Posterior cingulate gyrus (tissue), 11 donors: ENCODE data around the gene MAD1L1.
A peak's percentile ranks its signal among the peaks of the same experiment; 100 is the strongest.
"Not testable (repeated sequence)": the region's sequence is repeated elsewhere in the genome, so short reads cannot be mapped to it uniquely, and the experiment has no call there.

Experiments
- DNase-seq, 10 donors: peaks; one replicate each; pipeline versions ENCODE4 v3.0.0 to v3.0.0-alpha.2; 2020 to 2021; ENCODE audit warnings: mixed read lengths in 3 of 10
- intact Hi-C: fragments of 100-400 bp; cut with DNase I; formaldehyde crosslinking; loops from one replicate; pipeline ENCODE4 v1.15.1; 2023

The MAD1L1 gene

GRCh38 chr7:2004841-2005725 is 227.7 kb downstream of the MAD1L1 start:
- intact Hi-C loops, result no loop called here
- DNase-seq, result peak in 7 of 10 donors; percentile 1 to 74 (median 19)

DNA sequence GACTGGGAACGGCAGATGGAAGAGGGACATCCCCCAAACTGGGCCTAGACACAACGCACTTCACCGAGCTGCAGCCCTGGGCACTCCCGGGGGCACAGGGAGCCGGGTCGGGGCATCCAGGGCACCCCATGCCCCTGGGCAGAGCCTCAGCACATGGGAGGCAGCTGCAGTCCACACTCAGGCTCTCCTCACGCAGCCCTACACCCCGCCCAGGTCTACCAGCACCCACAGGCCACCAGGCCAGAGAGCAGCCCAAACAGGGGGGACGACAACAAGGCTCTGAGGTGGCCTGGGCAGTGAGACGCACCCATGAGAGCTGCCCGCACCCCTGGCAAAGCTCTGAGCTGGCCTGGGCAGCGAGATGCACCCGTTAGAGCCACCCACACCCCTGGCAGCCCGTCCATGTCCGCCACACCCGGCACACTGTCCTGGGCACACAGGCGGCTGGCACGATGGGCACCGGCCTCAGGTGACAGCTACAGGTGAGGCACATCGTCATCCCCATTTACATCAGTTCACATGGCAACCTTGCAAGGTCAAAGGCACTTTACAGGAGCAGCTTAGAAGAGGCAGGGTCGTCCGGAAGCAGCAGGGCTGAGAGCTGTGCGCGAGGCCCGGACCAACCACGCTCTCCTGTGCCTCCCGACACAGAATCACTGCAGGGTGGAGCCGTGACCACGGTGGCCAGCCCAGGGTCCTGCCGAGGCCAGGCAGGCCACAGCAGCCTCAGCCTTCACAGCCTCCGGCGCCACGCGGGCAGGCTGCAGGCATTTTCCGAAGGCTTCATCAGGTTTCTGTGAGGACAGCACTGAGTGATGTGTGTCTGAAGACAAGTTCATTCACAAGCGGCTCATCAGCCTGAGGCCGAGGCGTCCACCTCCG is 228.6 kb downstream of the MAD1L1 start:
- DNase-seq, result peak in 8 of 10 donors; percentile 3 to 79 (median 13)
- intact Hi-C loops, result no loop called here

DNA sequence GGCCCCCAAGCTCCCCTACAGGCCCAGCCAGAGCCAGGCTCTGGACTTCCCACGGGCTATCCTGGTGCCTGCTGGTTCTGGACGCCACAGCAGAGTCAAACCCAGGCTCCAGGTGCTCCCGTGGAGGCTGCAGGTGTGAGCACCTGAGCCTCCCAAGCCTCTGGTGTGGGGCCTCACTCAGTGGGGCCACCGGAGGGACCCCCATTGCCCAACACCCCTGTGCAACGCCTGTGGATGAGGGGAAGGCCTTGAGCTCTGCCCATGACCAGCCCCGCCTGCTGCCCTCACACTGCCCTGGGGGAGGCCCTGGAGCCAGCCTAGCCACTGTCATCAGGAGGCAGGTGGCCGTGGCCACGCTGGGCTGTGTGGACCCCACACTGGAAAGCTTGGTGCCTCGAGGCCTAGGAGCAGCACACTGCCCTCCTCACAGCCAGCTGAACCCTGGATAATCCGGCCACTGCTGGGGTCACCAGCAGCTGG is 229.3 kb downstream of the MAD1L1 start:
- intact Hi-C loops, result no loop called here
- DNase-seq, result peak in 4 of 10 donors; percentile 4 to 68 (median 43)

GRCh38 chr7:2002561-2003450 is 229.9 kb downstream of the MAD1L1 start:
- peak in 4 of 10 donors; percentile 2 to 64 (median 34) for DNase-seq
- intact Hi-C loops, result no loop called here

DNA sequence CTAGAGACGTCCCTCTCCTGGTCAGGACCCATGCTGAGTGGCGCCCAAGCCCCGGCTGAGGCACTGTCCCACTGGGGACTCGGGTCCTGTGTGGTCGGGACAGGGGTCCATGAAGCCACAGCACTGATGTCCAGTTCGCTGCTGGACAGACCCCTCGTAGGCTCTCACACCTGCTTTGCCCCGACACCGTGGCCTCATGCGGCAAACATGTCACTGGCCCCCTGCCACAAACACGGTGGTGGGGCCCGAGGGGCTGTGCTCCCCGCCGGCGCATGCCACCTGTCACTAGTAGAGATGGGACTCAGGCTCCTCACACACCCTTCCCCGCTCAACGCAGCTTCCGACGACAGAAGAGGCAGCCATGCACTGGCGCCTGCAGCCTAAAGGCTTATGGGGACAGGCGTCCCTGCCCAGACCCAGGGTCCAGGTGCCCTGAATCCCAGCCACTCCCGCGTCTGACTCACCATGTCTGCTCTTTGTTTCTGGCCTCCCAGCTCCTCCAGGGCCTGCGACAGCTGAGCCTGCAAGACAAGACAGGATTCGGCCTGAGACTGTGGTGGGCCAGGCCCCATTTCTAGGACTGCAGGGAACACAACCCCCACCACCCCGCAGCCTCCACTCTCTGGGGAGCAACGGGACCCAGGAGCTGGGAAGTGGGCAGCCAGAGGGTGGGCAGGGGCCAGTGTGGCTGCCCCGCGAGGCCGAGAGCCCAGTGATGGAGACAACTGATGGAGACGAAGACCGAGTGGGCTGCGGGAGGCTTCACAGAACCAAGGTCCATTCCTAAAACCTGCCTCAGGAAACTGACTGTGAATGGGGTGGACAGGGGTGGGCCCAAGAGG is 230.9 kb downstream of the MAD1L1 start:
- intact Hi-C loops, result no loop called here
- DNase-seq, result peak in 5 of 10 donors; percentile 9 to 81 (median 57)

- intact Hi-C loops, result no loop called here
- DNase-seq, result peak in 5 of 10 donors; percentile 3 to 74 (median 45)
Observed at GRCh38 chr7:2000746-2001321, 231.9 kb downstream of the MAD1L1 start.

GRCh38 chr7:2000153-2000687 is 232.5 kb downstream of the MAD1L1 start:
- peak in 3 of 10 donors; percentile 29 to 79 (median 79) for DNase-seq
- intact Hi-C loops, result no loop called here

DNA sequence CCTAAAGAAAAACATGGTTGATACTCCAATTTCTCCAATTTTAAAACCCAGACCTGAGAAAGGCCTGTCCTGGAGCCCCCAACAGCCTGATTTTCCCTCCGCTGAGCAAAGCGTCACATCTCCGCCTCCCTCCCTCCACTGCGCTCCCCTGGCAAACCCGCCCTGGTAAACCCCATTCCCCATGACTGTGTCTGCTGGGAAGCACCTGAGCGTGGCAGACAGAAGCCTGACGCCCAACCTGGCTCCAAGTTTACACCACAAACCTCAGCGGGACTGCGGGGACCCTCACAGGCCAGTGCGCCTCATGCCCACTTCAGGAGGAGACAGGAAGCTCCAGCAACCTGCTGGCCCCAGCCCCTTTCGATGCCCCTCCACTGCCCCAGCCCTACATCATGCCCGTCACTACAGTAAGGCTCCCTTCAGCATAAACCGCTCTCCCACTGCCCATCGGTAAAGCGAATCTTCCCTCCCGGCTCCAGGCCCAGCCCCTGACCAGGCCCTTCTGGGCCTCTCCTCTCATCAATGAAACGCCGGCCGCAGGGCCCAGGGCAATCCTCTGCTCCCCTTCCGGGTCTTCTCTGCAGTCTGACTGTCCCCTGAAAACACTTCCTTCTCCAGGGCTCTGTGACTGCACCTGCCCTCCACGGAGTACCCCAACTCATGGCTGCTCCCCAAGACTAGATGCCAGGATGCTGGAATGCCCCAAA is 233.3 kb downstream of the MAD1L1 start:
- intact Hi-C loops, result no loop called here
- DNase-seq, result peak in 3 of 10 donors; percentile 49 to 80 (median 61)

DNA sequence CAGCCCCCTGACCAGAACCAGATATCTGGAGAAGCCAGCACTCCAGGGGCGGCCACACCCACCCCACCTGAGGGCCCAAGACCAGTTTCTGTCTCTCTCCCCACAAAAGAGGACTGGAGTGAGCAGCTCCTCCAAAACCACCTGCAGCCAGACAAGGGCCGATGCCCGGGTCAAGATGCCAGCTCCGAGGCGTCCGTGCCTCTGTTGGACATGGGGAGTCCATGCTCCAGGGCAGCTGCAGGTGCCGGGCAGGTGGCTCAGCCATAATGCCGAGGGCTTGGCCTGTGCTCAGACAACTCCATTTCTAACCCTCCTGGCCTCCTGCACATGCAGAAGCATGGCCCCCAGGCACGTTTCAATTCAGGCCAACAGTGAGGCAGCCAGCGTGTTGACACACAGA is 234.6 kb downstream of the MAD1L1 start:
- intact Hi-C loops, result no loop called here
- peak in 2 of 10 donors; percentile 32 to 77 for DNase-seq

DNA sequence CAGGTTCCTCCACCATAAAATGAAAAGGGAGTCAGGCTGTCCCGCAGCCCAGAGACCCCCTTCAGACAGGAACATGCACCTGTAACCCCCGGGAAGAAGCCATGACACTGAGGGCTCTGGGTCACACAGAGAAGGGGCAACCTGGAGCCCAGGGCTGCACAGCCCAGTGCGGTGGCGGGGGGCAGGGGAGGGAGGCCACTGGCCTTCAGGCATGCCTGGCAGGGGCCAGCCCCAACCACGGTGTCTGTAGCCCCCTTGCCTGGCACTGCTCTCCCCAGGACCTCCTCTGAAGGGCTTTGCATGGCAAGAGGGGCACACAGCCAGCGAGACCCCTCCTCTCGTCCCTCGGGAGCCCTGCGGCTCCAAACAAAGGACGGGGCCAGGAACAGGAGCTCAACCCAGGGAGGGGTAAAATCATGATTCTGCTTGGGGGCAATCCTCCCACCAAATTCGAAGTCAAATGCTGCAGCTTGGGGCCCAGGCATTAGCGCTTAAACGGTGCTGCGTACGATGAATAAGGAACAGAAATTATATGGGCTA is 235.1 kb downstream of the MAD1L1 start:
- intact Hi-C loops, result no loop called here
- DNase-seq, result peak in 2 of 10 donors; percentile 63 to 72

GRCh38 chr7:1996816-1997215 is 235.9 kb downstream of the MAD1L1 start:
- DNase-seq, result no peak
- intact Hi-C loops, result no loop called here

DNA sequence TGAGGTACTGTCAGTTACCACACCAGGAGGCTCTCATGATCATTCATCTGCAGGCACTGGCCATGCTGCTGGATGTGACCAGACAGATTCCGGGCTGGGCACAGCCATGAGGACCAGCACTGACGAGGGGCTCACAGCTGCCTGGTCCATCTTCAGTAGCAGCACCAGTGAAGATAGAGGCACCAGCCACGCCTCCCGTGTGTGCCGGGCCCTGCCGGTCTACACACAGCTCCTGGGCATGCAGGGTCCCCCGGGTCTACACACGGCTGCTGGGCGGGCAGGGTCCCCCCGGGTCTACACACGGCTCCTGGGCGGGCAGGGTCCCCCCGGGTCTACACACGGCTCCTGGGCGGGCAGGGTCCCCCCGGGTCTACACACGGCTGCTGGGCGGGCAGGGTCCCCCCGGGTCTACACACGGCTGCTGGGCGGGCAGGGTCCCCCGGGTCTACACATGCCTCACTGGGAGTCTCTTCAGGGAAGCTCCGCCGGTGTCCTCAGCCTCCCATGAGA is 236.8 kb downstream of the MAD1L1 start:
- intact Hi-C loops, result not testable (repeated sequence)
- peak in 2 of 10 donors; percentile 72 to 77 for DNase-seq

DNA sequence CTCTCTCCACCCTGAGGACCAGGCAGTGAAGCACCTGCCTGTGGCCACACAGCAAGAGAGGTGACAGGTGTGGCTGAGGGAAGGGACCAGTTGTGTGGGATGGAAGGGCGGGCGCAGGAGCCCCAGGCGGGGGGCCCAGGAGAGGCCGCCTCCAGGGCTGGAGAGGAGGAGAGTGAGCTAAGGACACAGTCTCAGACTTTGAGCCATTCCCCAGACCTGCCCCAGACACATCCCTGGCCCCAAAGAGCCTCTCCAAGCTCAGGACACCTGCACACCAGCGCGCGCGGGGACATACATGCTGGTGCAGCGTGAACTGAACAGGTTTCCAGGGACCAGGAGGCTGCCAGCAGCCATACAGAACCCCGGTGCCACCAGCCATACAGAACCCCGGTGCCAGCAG is 237.3 kb downstream of the MAD1L1 start:
- intact Hi-C loops, result no loop called here
- DNase-seq, result no peak

GRCh38 chr7:1994931-1995330 is 237.8 kb downstream of the MAD1L1 start:
- DNase-seq, result no peak
- intact Hi-C loops, result no loop called here

- peak in 2 of 10 donors; percentile 75 to 77 for DNase-seq
- intact Hi-C loops, result no loop called here
Observed at GRCh38 chr7:1993776-1994740, 238.7 kb downstream of the MAD1L1 start.
